Stimulated activated CD8-positive, alpha-beta memory T cell treated with anti-CD3 and anti-CD28 coated beads, Interleukin-12 subunit alpha, Interleukin-12 subunit beta, amount 100 ng/mL, for 24 hours (primary cell): ENCODE data around the gene TEX14.
"Not testable (repeated sequence)": the region's sequence is repeated elsewhere in the genome, so short reads cannot be mapped to it uniquely, and the experiment has no call there.

Experiments used
- DNase-seq: peaks from one replicate; pipeline ENCODE4 v3.0.0-alpha.2; 2020; ENCODE audit errors: extremely low read depth

TEX14 gene

GRCh38 chr17:58560511-58560910, 131.3 kb downstream of the TEX14 start:
- DNase-seq, result no peak

DNA sequence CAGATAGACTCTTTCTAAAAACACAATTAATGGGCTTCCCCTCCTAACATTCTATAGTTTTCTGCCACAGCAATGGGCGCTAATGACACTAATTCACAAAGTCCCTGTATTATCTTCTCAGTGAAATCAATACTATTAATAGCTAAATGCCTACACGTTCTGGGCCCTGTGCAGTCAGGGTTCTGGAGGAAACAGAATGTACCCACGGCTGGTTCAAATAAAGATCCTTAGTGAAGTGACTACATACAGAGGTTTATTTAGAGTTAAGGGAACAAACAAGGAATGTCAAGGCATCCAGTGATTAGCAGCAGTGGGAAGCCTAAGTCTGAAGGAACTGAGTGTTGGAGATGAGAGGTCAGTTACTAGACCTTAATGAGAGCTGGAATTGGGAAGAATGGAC, 133.9 kb downstream of the TEX14 start:
- DNase-seq, result no peak

GRCh38 chr17:58556833-58557250, 135.0 kb downstream of the TEX14 start:
- no peak for DNase-seq

DNA sequence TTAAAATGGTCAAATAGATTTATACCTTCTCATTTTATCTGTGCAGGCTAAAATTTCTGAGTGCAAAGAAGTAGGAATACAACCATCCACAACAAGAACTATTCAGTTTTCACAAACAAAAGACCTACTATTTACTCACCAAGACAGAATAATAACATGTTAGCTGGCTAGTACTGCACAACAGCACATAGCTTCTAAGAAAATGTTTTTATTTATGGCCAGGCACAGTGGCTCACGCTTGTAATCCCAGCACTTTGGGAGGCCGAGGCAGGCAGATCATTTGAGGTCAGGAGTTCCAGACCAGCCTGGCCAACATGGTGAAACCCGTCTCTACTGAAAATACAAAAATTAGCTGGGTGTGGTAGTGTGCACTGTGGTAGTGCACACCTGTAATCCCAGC, 136.7 kb downstream of the TEX14 start:
- DNase-seq, result not testable (repeated sequence)

DNA sequence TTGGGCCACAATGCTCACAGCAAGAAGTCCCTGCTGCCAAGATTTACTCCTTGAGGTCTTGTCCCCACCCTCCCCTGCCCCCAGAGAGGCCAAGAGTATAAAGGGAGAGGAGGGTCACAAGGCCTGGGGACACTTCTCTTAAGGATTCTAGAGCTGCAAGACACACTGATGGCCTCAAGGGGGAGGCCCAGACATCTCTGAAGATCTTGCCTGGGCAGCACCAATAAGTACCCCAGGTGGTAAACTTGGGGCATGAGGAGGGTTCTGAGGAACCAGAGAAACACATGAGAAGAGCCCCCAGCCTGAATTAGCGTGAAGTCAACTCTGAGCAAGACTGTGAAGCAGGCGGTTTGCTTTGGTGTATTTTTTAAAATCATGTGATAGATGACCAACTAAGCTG, 150.6 kb downstream of the TEX14 start:
- no peak for DNase-seq

DNA sequence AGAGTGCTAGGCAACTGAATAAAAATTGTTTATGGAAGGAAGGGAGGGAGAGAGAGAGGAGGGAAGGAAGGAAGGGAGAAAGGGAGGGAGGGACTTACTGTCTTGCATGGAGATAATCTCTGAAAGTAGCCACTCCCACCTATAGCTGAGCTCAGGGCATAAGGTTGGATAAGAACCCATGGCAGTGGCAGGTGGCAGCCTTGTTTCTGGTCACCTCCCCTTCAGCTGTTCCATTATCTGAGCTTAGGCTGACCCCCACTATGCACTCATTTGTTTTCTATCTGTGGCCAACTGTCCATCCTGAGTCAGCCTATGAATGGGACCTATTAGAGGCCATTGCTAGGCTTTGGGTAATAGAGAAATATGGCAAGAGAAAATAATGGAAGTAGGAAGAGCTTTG, 152.1 kb downstream of the TEX14 start:
- DNase-seq, result no peak

GRCh38 chr17:58538811-58539409, 152.9 kb downstream of the TEX14 start:
- no peak for DNase-seq

GRCh38 chr17:58537266-58537665, 154.6 kb downstream of the TEX14 start:
- no peak for DNase-seq

- DNase-seq, result no peak
These were observed 155.3 kb downstream of the TEX14 start for GRCh38 chr17:58536542-58536941.

- DNase-seq, result no peak
These were observed 156.4 kb downstream of the TEX14 start for GRCh38 chr17:58535431-58535830.

DNA sequence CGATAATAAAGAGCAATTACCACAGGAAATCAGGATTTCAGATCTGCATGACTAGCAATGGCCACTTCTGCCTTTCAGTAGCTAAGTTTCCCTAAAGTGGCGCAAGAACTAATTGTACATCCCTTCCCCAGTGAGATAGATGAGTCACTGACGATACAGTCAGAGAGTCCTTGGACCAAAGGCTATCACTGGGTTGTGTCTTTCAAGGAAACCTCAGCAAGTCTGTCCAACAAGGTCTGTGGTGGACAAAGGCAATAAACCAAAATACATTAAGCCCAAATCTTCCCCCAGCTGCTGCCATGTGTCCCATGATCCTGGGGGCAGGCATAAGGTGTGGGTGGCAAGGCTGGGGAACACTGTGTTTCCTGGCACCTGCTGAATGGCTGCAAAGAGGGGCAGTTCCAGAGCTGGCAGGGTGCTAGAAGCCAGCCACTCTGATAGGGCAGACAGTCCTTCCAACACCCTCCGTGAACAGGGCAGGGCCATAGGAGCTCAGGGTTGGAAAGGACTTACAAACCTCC, 156.9 kb downstream of the TEX14 start:
- DNase-seq, result no peak

DNA sequence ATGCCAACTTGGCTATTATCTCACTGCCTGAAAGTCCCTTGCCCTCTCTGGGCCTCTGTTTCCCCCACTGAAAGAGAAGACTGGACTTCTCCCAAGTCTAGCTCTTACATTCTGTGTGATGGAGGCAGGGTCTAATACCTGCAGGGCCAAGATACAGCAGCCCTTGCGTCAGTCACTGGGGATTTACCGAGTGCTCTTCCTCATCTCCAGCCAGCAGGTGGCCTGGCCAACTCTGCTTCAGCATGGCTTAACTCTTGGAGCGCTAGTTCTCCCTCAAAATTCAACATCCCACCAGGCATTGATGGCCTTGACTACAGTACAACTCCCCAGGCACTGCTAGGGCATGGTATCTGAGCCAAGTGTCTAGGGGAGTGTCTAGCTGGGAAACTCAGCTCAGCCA, 157.5 kb downstream of the TEX14 start:
- DNase-seq, result no peak

GRCh38 chr17:58533616-58534188, 158.1 kb downstream of the TEX14 start:
- no peak for DNase-seq

- DNase-seq, result no peak
These were observed 159.3 kb downstream of the TEX14 start for GRCh38 chr17:58532555-58532951.

DNA sequence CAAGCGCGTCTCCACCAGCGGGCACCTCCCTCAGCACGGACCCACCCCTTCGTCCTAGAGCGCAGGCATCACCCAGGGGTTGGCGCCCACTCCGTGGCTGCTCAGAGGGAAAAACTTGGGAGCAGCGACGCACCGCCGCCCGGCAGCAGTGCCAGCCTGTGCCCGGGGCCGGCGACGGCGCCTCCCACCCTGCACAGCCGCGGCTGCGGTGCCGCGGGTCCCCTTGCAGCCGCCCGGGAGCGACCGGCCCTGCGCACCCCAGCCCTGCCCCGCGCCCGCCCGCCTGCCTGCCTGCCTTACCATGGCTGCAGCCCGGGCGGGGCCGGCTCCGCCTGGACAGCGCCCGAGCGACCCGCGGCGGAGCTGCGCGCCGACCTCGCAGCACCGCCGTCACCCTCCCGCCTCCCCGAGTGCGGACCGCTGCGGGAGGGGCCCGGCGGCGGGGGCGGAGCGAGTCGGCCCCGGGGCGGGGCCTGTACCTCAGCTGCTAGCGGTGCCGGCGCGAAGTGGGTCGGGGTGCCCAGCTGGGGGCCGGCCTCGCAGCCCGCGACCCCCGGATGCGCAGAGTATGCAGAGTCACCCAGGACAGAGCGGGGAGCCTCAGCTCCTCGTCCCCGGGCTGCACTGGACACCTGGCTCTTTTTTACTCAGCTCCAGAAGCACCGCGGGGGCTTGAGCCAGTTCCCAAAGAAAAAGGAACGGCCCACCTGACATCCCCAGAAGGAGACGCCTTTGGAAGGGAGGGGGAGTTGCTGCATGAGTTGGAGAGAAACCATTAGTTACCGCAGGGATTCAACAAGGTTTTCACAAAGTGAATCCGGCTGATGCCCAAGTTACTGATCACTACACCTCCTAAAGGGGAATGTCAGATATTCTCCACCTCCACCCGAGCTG, 159.9 kb downstream of the TEX14 start:
- DNase-seq, result no peak

DNA sequence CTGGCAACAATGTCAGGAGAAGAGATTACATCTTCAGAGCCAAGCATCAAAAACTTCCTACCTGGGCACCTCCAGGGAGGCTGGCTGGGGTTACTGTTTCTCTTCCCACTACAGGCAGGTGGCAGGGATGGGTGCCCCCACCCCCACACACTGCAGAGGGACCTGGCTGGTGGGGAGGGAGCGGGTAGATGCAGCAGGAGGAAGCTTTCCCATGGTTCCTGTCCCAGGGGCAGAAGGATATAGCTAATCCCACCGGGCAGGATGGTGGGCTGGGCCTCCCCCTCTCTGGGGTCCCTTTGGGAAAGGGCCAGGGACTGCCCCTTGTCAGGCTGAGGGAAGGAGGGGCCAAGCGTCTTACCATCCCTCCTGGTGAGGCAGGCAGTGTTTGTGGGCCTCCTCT, 160.7 kb downstream of the TEX14 start:
- no peak for DNase-seq

GRCh38 chr17:58530655-58531054, 161.2 kb downstream of the TEX14 start:
- DNase-seq, result no peak

DNA sequence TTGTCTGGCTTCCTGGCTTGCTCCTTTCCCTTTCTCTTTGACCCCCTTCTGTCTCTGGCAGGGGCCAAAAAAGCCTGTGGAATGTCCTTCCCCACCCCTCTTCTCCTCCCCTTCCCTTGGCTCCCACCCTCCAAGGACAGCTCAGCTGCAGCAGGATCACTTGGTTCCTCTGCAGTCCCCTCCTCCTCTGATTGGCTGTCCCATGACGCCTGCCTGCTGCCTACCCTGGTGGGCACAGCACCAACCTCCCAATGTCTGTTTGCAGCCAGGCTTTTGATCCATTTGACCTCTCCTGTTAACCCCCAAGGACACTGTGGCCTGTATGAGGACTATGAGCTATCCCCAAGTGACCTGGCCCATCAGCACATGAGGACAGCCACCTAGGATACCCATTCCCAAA, 162.6 kb downstream of the TEX14 start:
- DNase-seq, result no peak

DNA sequence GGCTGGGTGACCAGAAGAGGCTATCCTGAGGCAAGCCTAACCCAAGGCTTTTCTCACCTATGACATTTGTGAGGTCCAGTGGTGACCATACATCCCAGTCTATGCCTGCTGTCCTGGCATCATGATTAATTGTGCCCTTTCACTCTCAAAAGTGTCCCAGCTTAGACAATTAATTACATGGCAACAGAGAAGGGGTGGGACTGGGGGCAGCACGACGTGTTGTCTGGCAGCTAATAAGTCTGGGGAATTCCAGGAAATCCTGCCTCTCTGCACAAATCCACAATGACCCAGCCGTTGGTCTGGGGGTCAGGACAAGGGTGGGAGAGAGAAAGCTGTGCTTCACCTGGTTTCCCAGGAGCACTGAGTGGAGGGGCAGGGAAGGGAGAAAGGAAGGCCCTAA, 163.4 kb downstream of the TEX14 start:
- DNase-seq, result no peak

DNA sequence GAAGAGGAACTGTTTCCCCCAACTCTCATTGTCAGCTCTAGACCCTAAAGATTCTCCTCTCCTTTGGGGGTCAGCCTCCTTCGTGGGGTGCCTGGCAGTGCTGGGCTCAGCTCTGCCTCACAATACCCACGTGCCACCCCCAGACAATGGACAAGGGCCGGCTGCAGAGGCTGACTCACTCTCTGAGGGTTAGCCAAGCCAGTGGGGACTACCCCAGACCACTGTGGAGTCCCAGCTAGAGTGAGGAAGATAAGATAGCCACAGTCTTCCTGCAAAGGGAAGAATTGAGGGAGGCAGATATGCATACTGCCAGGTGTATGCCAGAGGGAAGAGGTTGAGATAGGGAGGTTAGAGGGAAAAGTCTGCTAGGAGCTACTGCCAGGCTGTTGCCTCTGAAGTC, 163.9 kb downstream of the TEX14 start:
- DNase-seq, result no peak

DNA sequence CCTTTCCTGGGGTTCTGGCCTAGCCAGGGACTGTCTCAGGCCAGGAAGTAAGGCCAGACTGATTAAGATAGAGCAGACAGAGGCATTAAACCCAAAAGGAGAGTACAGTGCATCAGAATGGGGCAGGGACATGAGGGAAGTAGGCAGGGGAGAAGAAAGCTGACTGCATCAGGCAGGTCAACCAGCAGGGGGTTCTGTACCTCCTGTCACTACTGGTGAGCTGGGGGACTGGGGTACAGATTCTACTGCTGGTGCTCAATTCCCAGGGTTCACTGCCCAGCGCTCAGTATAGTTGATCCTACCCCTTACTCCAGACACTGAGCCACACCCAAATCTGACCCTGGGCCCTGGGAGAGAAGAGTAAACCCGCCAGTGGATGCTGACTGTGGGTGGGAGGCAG, 164.5 kb downstream of the TEX14 start:
- no peak for DNase-seq

GRCh38 chr17:58525239-58525638, 166.6 kb downstream of the TEX14 start:
- no peak for DNase-seq

DNA sequence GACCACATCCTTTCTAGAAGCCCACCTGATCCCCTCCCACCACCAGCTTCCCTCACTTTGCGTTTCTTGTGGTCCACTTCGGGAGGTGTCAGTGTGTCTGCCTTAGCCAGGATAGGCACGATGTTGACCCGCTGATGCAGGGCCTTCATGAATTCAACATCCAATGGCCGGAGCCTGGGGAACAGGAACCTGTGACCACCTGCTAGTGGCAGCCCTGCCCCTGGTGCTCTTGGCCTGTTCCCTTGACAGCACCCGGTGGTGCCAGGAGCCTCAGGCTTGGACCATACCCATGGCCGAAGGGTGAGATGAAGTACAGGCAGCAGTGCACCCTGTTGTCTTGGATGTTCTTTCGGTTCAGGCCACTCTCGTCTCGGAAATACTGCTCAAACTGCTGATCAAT, 170.2 kb downstream of the TEX14 start:
- no peak for DNase-seq
